ENCODE measurements around the gene SSPN. TPM values are rescaled to one million over a fixed set of nuclear protein-coding genes. Genes with fewer than 3 reads are reported as not detected.

Gene SSPN
- polyA plus RNA-seq, 1 donor from 2014 or later, result 0.26 TPM

- Histone ChIP-seq H3K9me3 (ENCODE audit: low read length) (no peaks in the 10 kb centered on the region), H3K4me2 (ENCODE audit: low read length) (no peak overlapping the region), H3K27me3 (ENCODE audit: insufficient read depth, low read depth, low read length) (no peaks in the 10 kb centered on the region), H3K9ac (ENCODE audit: low read length) (no peak overlapping the region), H3K36me3 (ENCODE audit: insufficient read depth, low read length) (no peaks in the 10 kb centered on the region), H4K20me1 (ENCODE audit: insufficient read depth) (no peaks in the 10 kb centered on the region), H2AFZ (ENCODE audit: low read depth, low read length) (no peak overlapping the region), H3F3A (ENCODE audit: insufficient read depth, low read length, poor library complexity, severe bottlenecking) (no peaks in the 10 kb centered on the region), H3K4me3 (ENCODE audit: low read length) (no peak overlapping the region), H3K79me2 (replicated peaks; ENCODE audit: insufficient read depth, low read length) (no peaks in the 10 kb centered on the region), H3K9me2 (ENCODE audit: insufficient read depth, low read length) (no peaks in the 10 kb centered on the region), H3K27ac (ENCODE audit: low read length) (no peak overlapping the region)
- no peak for TF ChIP-seq MXI1 (conservative IDR thresholded peaks at IDR 0.05; ENCODE audit: poor library complexity, severe bottlenecking)
Measured at GRCh38 chr12:26290565-26290964, 95.2 kb downstream of the SSPN start.

DNA sequence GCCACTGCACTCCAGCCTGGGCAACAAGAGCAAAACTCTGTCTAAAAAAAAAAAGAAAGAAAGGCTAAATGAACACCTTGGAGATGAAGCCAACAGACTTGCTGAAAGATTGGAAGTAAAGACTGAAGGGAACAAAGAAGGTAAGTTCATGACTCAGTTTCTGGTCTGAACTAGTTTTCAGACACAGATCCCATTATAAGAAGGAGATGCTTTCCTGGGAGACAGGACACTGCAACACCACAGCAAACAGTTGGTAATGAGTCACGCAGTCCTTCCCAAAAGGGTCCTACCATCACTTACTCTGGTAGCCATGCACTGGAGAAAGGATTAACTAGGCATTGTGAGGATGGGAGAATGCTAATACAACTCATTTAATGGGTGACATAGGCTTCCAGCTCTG is 97.2 kb downstream of the SSPN start:
- Histone ChIP-seq H3F3A (ENCODE audit: insufficient read depth, low read length, poor library complexity, severe bottlenecking) (no peaks in the 10 kb centered on the region), H3K36me3 (ENCODE audit: insufficient read depth, low read length) (no peaks in the 10 kb centered on the region), H3K9me3 (ENCODE audit: low read length) (no peaks in the 10 kb centered on the region), H3K4me3 (ENCODE audit: low read length) (no peak overlapping the region), H3K9ac (ENCODE audit: low read length) (no peak overlapping the region), H3K9me2 (ENCODE audit: insufficient read depth, low read length) (no peaks in the 10 kb centered on the region), H2AFZ (ENCODE audit: low read depth, low read length) (no peak overlapping the region), H3K27ac (ENCODE audit: low read length) (no peak overlapping the region), H3K27me3 (ENCODE audit: insufficient read depth, low read depth, low read length) (no peaks in the 10 kb centered on the region), H3K79me2 (replicated peaks; ENCODE audit: insufficient read depth, low read length) (no peaks in the 10 kb centered on the region), H3K4me2 (ENCODE audit: low read length) (no peak overlapping the region), H4K20me1 (ENCODE audit: insufficient read depth) (no peaks in the 10 kb centered on the region)
- TF ChIP-seq EZH2 (IDR thresholded peaks at IDR 0.05; ENCODE audit: borderline replicate concordance, insufficient read depth, low read length, poor library complexity, severe bottlenecking), result no peak
- no peak for TF ChIP-seq RAD21 (conservative IDR thresholded peaks at IDR 0.05)
- no peak for TF ChIP-seq SMC3 (conservative IDR thresholded peaks at IDR 0.05; ENCODE audit: poor library complexity)
- TF ChIP-seq, protein P1, sequence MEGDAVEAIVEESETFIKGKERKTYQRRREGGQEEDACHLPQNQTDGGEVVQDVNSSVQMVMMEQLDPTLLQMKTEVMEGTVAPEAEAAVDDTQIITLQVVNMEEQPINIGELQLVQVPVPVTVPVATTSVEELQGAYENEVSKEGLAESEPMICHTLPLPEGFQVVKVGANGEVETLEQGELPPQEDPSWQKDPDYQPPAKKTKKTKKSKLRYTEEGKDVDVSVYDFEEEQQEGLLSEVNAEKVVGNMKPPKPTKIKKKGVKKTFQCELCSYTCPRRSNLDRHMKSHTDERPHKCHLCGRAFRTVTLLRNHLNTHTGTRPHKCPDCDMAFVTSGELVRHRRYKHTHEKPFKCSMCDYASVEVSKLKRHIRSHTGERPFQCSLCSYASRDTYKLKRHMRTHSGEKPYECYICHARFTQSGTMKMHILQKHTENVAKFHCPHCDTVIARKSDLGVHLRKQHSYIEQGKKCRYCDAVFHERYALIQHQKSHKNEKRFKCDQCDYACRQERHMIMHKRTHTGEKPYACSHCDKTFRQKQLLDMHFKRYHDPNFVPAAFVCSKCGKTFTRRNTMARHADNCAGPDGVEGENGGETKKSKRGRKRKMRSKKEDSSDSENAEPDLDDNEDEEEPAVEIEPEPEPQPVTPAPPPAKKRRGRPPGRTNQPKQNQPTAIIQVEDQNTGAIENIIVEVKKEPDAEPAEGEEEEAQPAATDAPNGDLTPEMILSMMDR (IDR thresholded peaks at IDR 0.05; ENCODE audit: poor library complexity, severe bottlenecking), result no peak
- TF ChIP-seq MXI1 (conservative IDR thresholded peaks at IDR 0.05; ENCODE audit: poor library complexity, severe bottlenecking), result no peak
- TF ChIP-seq EP300 (conservative IDR thresholded peaks at IDR 0.05; ENCODE audit: poor library complexity, severe bottlenecking), result no peak
- no peak for TF ChIP-seq POLR2AphosphoS5 (IDR thresholded peaks at IDR 0.05)
- TF ChIP-seq TAF1 (IDR thresholded peaks at IDR 0.05; ENCODE audit: low read depth), result no peak
- no peak for TF ChIP-seq REST (IDR thresholded peaks at IDR 0.05; ENCODE audit: borderline replicate concordance)

GRCh38 chr12:26293612-26294011 is 98.2 kb downstream of the SSPN start:
- H3F3A ChIP-seq (ENCODE audit: insufficient read depth, low read length, poor library complexity, severe bottlenecking), result no peaks in the 10 kb centered on the region
- no peak overlapping the region for H3K4me3 ChIP-seq (ENCODE audit: low read length)
- TF ChIP-seq, protein P1 (IDR thresholded peaks at IDR 0.05; ENCODE audit: poor library complexity, severe bottlenecking), result no peak
- TF ChIP-seq RAD21 (conservative IDR thresholded peaks at IDR 0.05) (no peak), SMC3 (conservative IDR thresholded peaks at IDR 0.05; ENCODE audit: poor library complexity) (no peak), MXI1 (conservative IDR thresholded peaks at IDR 0.05; ENCODE audit: poor library complexity, severe bottlenecking) (no peak), EP300 (conservative IDR thresholded peaks at IDR 0.05; ENCODE audit: poor library complexity, severe bottlenecking) (no peak), TAF1 (IDR thresholded peaks at IDR 0.05; ENCODE audit: low read depth) (no peak), POLR2AphosphoS5 (IDR thresholded peaks at IDR 0.05) (no peak), REST (IDR thresholded peaks at IDR 0.05; ENCODE audit: borderline replicate concordance) (no peak), EZH2 (IDR thresholded peaks at IDR 0.05; ENCODE audit: borderline replicate concordance, insufficient read depth, low read length, poor library complexity, severe bottlenecking) (no peak)
- no peaks in the 10 kb centered on the region for H3K27me3 ChIP-seq (ENCODE audit: insufficient read depth, low read depth, low read length)
- no peak overlapping the region for H3K4me2 ChIP-seq (ENCODE audit: low read length)
- no peak overlapping the region for H2AFZ ChIP-seq (ENCODE audit: low read depth, low read length)
- H3K27ac ChIP-seq (ENCODE audit: low read length), result no peak overlapping the region
- H3K36me3 ChIP-seq (ENCODE audit: insufficient read depth, low read length), result no peaks in the 10 kb centered on the region
- no peaks in the 10 kb centered on the region for H3K9me3 ChIP-seq (ENCODE audit: low read length)
- H3K9ac ChIP-seq (ENCODE audit: low read length), result no peak overlapping the region
- H3K79me2 ChIP-seq (replicated peaks; ENCODE audit: insufficient read depth, low read length), result no peaks in the 10 kb centered on the region
- no peaks in the 10 kb centered on the region for H3K9me2 ChIP-seq (ENCODE audit: insufficient read depth, low read length)
- no peaks in the 10 kb centered on the region for H4K20me1 ChIP-seq (ENCODE audit: insufficient read depth)

Measured in neural cell (in vitro differentiated cells).